Activated CD8-positive, alpha-beta memory T cell treated with anti-CD3 and anti-CD28 coated beads for 1 hour (primary cell): ENCODE results near the gene SLC7A14.

Experiments
- DNase-seq, 2 donors: peaks; one replicate each; pipeline ENCODE4 v3.0.0-alpha.2; 2020; ENCODE audit warnings: low read depth in 1 of 2; ENCODE audit errors: extremely low read depth in 1 of 2

Gene SLC7A14

DNA sequence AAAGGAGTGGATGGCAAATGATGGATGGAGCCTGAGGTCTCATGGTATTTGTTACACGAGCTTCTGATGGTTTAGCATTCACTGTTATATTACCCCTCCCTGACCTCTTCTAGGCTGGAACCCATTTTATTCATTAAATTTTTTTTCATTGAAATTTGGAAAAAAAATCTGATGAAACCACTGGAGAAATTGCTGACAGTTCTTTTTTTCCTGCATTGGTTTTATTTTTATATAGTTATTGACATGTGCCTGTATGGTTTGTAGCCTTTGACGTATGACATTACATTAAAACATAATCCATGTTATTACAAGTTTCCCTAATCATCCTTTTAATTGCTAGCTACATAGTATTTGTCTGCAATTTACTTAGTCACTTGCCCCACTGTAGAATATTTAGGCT lies 85.4 kb downstream of the SLC7A14 start:
- no peak for DNase-seq

DNA sequence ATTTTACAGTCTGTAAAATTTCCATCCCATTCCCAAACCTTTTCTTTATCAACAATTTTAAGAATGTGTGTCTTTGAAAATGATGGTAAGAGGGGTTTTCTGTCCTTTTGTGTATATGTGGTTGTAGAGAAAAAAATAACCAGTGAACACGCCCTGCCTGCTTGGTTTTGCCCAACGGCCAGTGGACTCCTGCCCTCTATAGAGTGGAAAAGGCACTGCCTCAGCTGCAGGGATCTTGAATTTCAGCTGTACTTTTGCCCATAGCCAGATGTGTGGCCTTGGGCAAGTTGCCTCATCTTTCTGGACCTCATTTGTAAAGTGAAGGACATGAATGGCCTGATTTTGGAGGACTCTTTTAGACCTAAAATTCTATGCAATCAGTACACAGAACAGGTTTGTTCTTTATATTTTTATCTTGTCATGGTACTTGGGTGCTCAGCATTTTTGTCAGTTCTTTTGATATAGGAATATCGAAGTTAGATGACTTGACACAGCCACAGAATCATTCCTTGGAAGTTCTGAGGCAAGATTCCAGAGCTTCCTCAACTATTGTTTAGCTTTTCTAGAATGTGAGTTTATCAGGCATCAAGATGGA lies 86.2 kb downstream of the SLC7A14 start:
- DNase-seq, result no peak

DNA sequence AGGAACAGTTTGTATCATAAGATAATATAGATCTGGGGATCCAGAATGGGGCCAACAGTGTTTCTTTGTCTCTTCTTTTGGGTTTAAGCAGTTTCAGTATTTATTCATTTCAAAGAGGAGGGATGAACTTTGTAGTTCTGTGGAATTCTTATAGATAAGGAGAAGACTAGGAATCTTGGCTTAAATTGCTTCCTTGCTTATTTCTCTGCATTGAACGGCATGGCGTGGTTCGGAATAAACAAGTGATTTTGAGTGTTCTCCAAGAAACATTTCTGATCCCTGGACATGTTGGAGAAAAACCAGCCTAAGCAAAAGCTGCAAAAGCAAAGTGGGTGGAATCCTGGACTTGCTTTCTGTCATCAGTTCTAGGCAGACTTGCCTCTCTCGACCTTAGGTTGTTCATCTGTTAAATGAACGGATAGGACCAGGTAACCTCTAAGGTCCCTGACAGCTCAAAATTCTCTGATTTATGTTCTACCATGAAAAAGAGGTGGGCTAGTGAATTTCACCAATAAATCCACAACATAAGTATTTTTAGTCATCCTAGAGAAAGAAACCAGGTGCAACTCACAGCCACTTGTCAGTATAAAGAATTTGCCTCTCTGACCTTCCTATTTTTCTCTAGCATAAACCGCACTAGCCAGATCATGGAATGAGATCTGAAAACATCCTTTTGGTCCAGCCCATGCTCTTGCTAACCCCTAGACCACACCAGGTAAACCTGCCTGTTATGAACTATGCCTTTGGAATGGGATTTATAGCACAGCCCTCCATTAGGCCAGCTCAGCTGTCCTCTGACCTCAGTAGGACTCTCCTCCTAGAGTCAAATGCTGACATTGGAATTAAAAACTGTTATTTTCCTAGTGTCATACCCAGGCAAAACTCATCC lies 88.4 kb downstream of the SLC7A14 start:
- no peak for DNase-seq

DNA sequence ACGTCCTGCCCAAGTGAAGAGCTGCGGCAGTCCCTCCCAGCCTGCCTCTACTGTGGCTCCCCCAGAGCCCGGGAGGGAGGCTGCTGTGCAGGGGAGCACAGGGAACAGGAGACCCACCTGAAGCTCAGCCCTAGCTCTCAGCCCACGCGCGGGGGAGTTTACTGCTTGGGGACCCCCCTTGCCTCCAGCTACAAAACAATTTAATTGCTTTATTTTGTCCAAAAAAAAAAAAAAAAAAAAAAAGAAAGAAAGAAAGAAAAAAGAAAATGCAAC lies 89.1 kb downstream of the SLC7A14 start:
- no peak for DNase-seq

DNA sequence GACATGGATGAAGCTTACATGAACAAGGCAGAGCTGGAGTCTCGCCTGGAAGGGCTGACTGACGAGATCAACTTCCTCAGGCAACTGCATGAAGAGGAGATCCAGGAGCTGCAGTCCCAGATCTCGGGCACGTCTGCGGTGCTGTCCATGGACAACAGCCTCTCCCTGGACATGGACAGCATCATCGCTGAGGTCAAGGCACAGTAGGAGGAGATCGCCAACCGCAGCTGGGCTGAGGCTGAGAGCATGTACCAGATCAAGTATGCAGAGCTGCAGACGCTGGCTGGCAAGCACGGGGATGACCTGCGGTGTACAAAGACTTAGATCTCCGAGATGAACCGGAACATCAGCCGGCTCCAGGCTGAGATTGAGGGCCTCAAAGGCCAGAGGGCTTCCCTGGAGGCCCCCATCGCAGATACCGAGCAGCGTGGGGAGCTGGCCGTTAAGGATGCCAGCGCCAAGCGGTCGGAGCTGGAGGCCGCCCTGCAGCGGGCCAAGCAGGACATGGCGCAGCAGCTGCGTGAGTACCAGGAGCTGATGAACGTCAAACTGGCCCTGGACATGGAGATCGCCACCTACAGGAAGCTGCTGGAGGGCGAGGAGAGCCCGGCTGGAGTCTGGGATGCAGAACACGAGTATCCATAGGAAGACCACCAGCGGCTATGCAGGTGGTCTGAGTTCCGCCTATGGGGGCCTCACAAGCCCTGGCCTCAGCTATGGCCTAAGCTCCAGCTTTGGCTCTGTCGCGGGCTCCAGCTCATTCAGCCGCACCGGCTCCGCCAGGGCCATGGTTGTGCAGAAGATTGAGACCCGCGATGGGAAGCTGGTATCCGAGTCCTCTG lies 89.6 kb downstream of the SLC7A14 start:
- DNase-seq, result no peak

DNA sequence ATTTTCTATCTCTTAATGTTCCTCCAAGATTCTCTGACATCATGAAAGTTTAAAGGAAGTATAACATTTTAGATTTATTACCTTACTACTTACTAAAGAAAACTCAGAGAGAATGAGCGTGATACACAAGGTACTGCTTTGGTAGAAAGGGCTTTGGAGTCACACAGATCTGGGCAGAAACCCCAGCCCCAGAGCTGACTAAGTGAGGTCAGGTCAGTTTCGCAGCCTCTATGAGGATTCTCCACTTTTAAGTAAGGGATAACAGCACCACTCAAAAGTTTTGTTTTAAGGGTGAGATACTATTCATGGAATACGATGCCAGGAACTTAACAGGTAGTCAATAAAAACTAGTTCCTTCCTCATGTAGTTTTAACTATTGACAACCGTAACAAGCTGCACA lies 91.1 kb downstream of the SLC7A14 start:
- DNase-seq, result no peak

DNA sequence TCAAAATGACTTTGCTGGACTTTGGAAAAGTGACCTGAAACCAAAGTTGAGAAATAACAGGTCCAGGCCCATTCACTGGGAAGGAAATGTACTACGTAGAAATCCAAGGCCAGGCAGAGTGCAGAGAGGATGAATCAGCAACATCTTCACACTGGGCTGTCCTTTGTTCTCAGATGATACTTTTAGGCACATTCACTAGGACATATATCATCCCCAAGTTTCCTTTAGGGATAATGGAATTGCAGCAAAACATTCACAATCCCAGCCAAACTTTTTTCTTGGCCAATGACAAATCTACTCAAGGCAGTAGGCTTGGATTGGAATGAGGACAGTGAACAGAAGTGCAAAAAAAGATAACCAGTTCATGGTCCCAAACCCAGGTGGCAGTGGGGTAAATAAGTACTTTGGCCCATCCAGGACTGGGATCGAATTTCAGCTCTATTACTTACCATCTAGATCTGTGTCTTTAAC lies 92.1 kb downstream of the SLC7A14 start:
- no peak for DNase-seq

DNA sequence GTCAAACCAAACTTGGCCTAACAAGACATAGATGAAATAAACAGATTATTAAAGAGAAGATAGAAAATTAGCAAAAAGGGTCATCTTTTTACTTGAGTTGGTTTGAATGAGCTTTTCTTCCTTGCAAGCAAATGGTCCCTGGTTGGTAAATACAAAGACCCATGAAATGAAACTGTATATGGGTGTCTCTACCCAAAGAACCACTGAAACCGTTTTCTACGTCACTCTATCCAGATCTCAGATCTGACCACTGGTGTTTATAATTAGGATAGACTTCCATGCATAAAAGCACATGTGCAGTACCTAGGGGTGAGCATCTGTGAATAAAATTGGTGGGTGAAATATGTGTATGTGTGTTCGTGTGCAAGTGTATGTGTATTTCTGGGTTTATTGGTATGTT lies 94.0 kb downstream of the SLC7A14 start:
- DNase-seq, result no peak

DNA sequence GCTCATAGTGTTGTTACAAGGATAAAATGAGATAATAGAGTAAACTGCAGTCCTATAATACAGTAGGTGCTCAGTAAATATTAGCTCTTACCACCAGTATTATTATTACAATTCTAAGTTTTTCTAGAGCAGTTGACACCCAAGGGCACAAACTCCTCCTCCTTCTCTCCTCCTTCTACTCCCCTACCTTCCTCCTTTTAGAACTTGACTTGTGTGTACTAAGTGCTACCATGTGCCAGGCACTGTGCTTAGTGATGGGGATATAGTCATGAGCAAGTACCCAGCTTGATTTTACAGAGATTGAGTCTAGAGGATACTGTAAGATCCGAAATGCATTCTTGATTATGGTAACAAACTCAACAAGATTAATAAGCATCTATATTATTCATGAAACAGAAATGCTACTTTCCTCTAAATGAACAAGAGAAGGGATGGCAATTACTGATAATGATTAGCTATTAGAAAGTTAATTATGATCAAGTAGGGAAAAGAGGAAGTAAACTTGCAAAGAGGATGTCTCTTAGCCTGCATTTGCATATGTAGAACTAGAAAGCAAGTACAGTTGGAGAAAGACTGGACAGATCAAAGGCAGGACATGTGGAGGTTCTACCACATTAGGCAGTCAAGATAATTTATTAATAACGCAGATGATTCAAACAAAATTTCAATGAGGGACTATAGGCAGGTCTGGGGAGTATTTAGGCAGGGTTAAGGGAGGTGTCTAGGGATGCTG lies 94.9 kb downstream of the SLC7A14 start:
- DNase-seq, result no peak

DNA sequence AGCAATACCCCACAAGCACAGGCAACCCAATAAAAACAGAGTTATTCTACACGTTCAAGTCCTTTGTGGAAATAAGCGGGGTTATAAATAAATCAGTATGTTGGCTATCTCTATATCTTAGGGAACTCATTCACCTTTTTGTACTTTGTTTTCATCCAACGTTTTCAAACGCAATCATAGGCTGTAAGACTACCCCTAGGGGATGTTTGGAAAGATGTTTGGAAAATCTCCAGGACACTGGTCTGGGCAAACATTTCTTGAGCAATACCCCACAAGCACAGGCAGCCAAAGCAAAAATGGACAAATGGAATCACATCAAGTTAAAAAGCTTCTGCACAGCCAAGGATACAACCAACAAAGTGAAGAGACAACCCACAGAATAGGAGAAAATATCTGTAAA lies 97.1 kb downstream of the SLC7A14 start:
- no peak for DNase-seq

DNA sequence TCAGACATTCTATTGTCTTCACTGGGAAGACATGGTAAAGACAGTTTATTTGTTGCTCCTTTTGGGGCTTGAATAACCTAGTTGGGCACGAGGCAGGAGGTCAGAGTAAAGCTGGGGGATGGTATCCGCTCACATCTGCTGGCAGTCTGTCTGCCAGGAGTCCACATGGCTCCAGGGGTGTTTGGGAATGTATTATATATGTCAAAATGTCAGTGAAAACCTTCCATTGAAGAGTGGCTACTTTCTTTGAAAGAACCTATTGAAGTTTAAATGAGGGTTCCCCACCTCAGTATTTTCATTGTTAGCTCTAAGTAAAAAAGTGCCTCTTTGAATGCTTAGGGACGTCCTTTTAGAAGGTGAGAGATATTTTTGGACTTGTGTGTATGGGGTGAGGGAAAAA lies 98.8 kb downstream of the SLC7A14 start:
- DNase-seq, result no peak

DNA sequence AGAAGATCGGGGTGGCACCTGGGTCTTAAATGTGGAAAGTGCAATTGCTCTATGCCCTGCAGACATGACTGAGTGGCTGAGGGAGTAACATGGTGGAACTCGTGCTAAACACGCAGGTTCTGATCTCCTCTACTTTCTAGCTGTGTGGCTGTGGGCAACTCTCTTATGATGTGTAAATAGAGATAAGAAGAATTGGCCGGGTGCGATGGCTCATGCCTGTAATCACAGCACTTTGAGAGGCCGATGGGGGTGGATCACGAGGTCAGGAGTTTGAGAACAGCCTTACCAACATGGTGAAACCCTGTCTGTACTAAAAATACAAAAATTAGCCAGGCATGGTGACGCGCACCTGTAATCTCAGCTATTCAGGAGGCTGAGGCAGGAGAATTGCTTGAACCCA lies 99.5 kb downstream of the SLC7A14 start:
- DNase-seq, result no peak

DNA sequence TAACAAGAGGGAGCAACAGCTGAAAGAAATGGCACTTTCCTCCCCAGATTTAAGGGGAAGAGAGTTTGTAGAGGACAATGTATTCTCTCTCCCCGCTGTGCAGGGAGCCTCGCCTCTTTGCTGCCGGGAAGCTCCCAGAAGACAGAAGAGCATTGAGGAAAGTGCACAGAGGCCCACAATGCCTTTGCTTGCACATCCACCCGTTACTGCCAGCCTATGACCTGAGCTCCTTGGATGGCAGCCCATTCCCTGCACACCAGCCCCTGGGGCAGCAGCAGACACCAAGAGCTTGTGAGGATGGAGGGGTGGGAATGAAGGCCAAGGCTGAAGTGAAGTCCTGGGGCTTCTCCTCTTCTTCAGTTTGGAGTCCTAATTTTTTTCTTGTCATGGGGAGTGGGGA lies 100.2 kb downstream of the SLC7A14 start:
- no peak for DNase-seq

DNA sequence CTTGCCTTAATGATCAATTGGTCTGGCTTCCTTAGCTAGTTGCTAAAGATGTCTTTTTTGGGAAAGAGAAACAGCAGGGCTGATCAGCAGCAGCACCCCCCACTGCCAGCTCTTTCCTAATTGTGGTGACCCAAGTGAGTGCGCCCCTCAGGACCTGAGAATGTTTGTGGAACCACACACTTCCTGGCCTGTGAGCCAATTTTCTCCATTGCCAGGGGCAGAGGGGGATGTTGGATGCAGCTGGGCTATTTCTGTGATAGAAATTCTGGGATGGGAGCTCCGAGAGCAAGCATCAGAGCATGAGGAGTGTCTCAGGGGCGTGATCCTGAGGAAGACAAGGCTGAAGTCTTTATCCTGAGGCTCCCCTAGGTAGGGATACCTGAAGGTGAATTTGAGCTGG lies 100.6 kb downstream of the SLC7A14 start:
- DNase-seq, result no peak

DNA sequence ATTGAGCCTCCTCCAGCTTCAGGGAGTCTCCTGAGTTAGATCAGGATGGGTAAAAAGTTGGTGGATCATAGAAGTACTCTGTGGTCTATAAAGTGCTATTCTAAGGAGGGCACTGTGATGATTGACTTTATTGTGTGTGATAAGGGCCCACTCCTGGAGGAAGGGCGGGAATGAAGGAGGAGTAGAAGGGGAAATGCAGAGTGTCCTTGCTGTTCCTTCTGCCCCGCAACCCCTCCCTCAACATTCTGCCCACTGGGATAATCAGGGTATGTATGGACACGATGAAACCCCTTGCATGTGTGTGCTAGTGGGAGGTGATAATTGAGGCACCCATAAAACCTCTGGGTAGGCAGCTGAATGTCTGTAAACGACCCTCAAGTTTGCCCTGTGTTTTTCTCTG lies 101.0 kb downstream of the SLC7A14 start:
- DNase-seq, result no peak

DNA sequence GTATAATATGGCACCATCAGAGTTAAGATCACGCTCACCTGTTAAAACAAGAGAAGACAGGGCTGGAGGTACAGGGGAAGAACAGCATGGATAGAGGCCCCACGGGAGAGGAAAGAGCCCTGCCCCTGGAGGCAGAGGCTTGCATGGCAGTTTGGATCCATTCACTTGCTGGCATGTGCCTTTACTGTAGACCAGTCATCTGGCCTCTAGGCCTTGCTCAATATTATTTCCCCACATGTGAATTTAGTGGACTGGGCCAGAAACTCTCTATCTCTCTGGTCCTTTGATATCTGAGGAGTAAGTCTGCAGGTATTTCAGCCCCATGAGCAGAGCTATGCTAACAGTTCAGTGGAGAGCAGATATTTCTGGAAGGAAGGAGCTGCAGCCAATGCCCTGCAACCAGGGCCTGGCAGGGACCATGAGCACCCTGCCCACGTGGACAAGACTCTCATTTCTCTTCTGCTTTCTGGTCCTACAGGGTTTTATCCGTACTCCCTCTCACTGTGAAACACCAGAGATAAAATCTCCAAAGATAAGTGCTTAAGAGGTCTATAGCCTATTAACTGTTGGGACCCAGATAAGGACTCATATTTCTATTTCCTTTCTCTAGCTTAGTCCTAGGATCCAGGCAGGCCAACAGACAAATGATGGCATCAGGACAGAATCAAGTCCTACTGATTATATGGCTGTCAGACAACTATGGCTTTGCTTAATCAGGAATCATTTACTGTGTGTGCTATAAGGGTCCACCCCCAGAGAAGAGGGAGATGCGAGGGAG lies 102.2 kb downstream of the SLC7A14 start:
- DNase-seq, result no peak

DNA sequence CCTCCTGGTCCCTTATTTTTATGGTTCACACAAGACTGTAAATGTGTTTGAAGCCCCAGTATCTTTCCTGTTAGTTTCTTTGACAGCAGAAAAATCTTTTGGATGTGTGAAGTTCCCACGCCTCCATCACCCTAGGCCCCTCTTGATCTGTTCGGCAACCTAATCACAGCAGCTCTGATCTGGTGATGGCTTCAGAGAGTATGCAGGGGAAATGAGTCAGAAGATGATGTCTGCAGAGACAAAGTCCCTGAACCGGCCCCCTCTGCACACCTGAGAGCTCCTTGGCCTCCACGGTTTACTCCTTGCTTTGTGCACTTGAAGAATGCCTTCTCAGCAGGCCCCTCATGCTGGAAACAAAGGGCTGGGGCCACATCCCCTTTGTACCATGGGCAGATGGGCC lies 103.7 kb downstream of the SLC7A14 start:
- no peak for DNase-seq

DNA sequence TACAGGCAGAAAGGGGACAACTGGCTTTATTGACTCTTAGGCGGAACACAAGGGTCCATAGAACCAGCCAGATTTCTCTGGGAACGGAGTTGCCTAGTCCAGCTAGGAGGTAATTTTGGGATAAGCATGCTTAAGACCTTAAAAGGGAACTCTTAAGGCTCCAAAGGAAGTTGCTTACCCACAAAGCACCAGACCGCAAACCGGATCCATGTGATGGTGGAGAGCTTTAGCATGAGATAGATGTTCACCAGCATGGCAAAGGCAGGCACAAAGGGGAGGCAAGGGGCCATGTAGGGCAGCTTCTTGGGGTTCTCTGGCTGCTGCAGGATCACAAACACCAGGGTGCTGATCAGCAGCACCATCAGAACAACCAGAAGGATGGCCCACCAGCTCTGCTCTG lies 105.8 kb downstream of the SLC7A14 start:
- no peak for DNase-seq

DNA sequence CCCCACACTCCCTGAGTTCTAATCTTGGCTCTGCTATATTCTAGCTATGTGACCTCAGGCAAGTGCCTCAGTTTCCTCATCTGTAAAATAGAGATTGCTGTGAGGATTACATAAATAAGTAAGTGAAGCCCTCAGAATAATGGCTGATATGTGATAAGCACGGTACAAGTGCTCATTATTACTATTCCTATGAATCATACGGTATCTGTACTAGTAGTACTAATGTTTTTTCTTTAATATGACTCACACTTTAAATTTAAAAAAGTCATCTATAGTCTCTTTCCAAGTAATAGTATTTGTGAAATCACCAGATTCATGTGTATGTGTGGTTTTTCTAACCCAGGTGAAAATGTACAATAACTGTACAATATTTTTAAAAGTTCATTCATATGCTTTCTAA lies 108.5 kb downstream of the SLC7A14 start:
- no peak for DNase-seq

DNA sequence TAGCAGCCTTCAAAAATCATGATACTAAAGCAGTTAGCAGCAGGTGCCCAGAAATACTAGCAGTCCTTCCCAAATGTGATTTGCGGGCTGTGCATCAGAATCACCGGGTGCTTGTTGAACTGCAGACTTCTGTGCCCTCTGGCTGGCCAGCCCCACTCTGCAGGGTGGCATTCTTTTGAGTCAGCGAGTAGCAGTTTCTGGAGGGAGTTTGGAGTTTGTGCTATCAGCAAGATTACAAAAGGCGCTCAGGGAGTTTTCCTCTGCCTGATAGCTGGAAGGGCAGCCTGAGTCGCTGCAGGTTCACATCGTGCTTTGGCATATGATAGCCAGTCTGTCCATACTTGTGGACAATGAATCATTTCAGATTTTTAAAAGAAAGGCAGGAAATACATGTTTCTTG lies 109.6 kb downstream of the SLC7A14 start:
- DNase-seq, result no peak
